Muscle of back (tissue), 11 donors: Measurements from ENCODE around the gene PTPRCAP. TPM values are rescaled to one million over a fixed set of nuclear protein-coding genes. Genes with fewer than 3 reads are reported as not detected.
"Not testable (repeated sequence)": the region's sequence is repeated elsewhere in the genome, so short reads cannot be mapped to it uniquely, and the experiment has no call there.

Experiments used
- DNase-seq, 3 donors: peaks; one replicate each; pipeline versions ENCODE4 v3.0.0 to v3.0.0-alpha.2; 2013
- polyA plus RNA-seq, 10 donors: library from polyadenylated mRNA; unstranded; fragments of 120-200 nt; gene quantifications; one replicate each; pipeline ENCODE4 v1.2.1, GENCODE V29; 2013; ENCODE audit not compliant: insufficient read length in 10 of 10

PTPRCAP gene
- polyA plus RNA-seq, 10 donors: 0.53 to 9.5 (median 1.2) TPM; not detected in 1

DNA sequence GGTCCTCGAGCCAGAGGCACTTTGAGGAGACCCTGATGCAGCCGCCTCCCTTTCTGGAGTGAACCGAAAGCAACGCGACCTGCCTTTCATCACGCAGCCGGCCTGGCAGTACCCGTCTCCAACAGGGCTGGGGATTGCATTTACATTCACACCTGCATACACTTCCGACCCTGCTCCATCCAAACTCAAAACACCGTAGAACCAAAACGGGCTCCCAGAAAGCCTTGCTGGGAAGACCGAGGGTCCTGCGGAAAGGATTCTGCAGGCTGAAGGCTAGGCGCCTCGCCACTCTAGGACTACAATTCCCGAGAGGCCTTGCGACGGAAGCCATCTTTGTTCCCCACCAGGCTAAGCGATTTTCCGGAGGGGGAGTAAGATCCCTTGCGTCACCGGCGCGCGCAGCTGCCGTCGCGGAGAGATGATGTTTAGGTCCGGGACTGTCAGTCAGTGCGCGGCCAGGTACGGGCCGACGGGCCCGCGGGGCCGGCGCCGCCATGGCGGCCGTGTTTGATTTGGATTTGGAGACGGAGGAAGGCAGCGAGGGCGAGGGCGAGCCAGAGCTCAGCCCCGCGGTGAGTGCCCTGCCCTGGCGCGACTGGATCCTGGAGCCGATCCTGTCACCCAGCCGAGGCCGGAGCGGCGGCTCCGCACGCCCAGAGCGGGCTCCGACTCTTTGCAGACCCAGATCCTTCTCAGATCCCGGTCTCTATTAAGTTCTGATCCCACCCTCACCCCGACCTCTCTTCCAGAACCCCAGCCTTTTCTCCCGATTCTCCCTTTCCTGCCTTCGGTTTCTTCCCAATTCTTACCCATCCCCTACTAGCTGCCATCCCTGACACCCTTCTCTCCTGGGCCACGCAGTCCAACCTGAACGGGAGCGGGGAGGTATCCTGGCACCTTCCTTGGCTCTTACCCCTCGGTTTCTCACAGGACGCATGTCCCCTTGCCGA is 9.2 kb downstream of the PTPRCAP start, which contains the start of gene RPS6KB2:
TSS of gene RPS6KB2 (plus strand) at position 443 of the 950 bp plus-strand sequence. CDS start at position 495, 52 bp downstream.
- DNase-seq: peak; percentile 98 to 99 (median 99)

DNA sequence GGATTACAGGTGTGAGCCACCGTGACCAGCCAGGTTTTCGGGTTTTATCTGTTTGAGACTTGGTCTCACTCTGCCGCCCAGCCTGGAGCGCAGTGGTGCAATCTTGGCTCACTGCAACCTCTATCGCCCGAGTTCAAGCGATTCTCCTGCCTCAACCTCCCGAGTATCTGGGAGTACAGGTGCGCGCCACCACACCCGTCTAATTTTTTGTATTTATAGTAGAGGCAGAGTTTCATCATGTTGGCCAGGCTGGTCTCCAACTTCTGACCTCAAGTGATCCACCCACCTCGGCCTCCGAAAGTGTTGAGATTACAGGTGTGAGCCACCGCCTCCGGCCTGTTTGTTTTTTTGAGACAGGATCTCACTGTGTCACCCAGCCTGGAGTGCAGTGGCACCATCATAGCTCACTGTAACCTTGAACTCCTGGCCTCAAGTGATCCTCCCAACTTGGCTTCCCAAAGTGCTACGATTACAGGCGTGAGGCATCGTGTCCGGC is 10.1 kb downstream of the PTPRCAP start:
- not testable (repeated sequence) for DNase-seq

DNA sequence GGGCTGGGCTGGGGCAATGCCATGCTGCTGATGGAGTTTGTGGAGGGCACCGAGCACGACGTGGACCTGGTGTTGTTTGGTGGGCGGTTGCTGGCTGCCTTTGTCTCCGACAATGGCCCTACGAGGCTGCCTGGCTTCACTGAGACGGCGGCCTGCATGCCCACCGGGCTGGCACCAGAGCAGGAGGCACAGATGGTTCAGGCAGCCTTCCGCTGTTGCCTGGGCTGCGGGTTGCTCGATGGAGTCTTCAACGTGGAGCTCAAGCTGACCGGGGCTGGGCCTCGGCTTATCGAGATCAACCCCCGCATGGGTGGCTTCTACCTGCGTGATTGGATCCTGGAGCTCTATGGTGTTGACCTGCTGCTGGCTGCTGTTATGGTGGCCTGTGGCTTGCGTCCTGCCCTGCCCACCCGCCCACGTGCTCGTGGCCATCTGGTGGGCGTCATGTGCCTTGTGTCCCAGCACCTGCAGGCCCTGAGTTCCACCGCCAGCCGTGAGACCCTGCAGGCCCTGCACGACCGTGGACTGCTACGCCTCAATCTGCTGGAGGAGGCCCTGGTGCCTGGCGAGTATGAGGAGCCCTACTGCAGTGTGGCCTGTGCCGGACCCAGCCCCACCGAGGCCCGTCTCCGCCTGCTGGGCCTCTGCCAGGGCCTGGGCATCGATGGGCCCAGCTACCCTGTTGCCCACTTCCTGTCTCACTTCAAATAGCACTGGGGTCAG is 13.4 kb downstream of the PTPRCAP start:
- DNase-seq: no peak

DNA sequence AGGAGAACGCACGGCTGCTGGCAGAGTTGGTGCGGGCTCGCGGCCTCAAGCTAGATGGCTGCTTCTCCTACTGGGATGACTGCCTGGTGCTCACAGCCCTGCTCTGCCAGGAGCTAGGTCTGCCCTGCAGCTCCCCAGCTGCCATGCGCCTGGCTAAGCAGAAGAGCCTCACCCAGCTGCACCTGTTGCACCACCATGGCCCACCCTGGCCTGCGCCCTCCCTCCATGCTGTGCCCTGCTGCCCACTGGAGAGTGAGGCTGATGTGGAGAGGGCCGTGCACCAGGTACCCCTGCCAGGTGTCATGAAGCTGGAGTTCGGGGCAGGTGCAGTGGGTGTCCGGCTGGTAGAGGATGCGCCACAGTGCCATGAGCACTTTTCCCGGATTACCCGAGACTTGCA is 14.0 kb downstream of the PTPRCAP start:
- DNase-seq: no peak

DNA sequence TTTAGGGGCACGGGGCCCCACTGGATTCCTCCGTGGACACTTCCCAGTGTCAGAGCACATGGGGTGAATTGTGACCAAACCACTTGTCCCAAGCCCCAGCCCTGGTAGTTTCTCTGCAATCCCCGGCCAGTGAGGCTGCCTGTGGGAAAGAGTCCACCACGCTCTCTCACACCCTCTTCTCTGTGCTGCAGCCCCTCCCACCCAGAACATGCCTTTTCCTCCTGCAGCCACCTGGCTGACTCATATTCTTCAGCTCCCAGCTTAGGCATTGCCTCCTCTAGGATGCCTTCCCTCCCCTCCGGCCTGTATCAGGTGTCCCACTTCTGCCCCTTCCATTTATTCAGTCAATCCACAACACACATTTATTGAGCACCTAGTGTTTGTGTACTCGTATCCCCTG is 14.6 kb downstream of the PTPRCAP start:
- DNase-seq: no peak

GRCh38 chr11:67421430-67422031 is 16.0 kb downstream of the PTPRCAP start:
- DNase-seq: no peak

DNA sequence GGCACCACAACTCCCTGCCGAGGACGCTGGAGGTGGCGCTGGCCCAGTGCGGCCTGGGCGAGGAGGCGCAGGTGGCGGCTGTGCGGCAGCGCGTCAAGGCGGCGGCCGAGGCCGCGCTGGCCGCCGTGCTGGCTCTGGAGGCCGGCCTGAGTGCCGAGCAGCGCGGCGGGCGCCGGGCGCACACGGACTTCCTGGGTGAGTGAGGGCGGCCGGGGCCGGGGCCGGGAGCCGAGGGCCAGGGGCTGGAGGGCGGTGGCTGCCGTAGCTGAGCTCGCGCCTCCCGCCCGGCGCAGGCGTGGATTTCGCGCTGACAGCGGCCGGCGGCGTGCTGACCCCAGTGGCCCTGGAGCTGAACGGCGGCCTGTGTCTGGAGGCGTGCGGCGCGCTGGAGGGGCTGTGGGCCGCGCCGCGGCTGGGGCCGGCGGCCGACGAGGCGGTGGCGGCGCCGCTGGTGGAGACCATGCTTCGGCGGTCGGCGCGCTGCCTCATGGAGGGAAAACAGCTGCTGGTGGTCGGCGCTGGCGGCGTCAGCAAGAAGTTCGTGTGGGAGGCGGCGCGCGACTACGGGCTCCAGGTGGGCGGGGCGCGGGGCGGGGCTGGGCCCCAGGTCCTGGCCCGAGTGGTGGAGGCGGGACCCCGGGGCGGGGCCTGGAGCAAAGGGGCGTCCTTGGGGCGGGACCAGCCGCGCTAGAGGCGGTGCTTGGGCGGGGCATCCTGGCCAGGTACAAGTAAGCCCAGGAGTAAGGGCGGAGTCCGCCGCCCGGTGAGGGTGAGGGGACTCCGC is 16.6 kb downstream of the PTPRCAP start:
- DNase-seq: peak; percentile 90 to 96 (median 93)

DNA sequence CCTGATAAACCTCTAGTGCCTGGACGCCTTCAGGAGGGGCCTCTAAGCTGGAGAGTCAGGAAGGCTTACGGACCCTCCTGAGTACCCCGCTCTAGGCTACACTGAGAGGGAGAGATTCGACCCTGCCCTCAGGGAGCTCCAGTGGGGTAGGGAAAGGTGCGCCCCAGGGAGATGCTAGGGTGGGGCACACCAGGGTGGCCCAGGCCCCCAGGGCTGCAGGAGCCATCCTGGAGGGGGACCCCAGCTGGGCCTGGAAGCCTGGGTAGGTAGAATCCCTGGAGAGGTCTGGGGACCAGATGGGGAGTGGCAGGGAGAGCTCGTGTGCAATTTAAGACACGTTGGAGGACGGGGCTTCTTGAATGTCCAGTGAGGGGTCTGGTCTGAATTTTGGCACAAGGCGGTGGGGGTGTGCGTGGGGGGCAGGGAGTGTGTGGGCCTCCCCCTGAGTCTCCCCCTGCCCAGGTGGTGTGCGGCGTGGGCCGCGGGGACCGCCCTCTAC is 17.3 kb downstream of the PTPRCAP start:
- no peak for DNase-seq

DNA sequence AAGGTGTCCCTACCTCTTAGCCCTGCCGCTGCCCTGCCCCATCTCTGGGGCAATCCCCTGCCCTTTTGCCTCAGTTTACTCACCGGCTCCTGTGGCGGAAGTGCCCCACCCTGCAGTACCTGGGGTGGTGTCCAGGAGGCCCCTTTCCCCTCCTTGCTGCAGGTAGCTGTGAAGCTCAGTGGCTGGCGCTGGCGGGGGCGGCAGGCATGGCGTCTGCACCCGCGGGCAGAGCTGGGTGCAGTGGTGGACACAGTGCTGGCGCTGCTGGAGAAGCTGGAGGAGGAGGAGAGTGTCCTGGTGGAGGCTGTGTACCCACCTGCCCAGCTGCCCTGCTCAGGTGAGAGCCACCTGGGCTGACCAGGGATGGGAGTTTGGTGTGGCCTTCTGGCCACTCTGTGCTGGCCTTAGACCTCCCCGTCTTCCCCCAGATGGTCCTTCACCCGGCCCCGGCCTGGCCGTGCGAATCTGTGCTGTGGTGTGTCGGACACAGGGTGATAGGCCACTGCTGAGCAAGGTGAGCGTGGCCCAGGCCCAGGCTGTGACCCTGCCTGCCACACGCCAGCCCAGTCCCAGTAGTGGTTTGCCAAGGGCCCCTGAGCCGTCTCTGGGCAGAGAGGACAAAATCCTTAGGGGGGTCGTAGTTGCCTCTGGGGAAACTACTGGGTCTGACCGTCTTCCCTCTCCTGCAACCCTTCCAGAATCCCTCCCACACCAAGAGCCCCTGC is 18.0 kb downstream of the PTPRCAP start:
- no peak for DNase-seq

DNA sequence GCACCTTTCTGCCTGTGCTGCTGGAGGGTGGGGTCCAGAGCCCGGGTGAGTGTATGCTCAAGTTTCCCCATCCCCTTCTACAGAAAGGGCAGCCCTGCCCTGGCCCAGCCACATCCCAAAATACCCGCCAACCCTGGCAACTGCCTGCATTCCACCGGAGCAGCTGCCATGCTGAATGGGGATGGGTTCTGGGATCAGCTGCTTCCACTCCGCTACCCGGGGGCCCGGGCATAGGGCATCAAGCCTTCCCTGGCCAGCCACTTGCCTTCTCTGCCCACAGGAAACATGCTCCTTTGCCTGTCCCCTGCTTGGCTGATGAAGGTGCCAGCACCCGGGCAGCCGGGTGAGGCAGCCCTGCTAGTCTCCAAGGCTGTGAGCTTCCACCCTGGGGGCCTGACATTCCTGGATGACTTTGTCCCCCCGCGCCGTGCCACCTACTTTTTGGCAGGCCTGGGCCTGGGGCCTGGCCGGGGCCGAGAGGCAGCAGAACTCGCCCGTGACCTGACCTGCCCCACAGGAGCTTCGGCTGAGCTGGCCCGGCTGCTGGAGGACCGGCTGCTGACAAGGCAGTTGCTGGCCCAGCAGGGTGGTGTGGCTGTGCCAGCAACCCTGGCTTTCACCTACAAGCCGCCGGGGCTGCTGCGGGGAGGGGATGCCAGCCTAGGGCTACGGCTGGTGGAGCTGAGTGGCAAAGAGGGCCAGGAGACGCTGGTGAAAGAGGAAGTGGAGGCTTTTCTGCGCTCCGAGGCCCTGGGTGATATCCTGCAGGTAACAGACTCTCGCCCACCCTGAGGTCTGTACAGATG is 18.8 kb downstream of the PTPRCAP start:
- peak; percentile 64 to 77 (median 76) for DNase-seq

GRCh38 chr11:67417425-67417824 is 20.1 kb downstream of the PTPRCAP start:
- DNase-seq: no peak

GRCh38 chr11:67416416-67417335 is 20.8 kb downstream of the PTPRCAP start:
- peak in 1 of 3 donors; percentile 52 for DNase-seq

- DNase-seq: no peak
Observed at GRCh38 chr11:67415501-67416304, 21.8 kb downstream of the PTPRCAP start, which contains the start of gene CARNS1. TSS of gene CARNS1 (plus strand) at chr11:67415678. CDS start at chr11:67416200, 522 bp downstream.

- DNase-seq: no peak
Observed at GRCh38 chr11:67413266-67413849, 24.1 kb downstream of the PTPRCAP start.

DNA sequence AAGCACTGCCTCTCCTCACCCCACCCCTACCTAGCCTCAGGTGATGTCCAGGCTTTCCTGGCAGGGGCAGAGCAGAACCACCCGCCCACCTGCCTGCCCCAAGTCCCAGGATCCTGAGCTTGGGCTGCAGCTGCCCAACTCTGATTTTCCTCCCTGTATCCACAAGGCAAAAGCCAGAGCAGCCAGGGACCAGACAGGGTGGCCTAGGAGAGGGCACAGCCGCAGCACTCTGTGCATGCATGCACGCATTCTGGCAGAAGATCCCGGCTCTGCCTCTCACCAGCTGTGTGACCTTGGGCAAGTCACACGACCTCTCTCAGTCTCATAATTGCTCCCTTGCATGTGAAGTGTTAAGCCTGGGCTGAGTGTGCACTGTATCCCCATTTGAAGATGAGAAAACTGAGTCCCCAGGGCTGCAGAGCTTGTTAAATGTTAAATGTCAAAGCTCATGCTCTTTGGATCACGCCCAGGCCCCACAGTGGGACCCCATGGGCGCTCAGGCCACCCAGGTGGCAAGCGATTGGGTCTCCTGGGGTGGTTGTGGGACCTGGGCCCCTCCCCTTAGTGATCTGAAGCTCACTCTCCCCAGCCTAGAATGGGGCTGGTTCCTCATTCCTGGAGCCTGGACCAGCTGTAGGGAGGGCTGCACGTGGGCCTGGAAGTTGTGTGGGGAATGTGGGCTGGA is 24.8 kb downstream of the PTPRCAP start:
- no peak for DNase-seq

- no peak for DNase-seq
Observed at GRCh38 chr11:67411785-67412152, 25.7 kb downstream of the PTPRCAP start.
